Mesendoderm (in vitro differentiated cells): ENCODE results near the gene BAHCC1. TPM values are rescaled to one million over a fixed set of nuclear protein-coding genes. Genes with fewer than 3 reads are reported as not detected.

Experiments used
- small RNA-seq: library from polyadenylated mRNA; stranded (forward); fragments of <200 nt; extraction: miRNeasy Mini kit (QIAGEN cat#:217004); gene quantifications from one replicate; pipeline ENCODE3, GENCODE V24; 2013; ENCODE audit not compliant: insufficient read depth

Gene BAHCC1

Small RNAs within 50 kb of the gene (small RNA-seq; reads per million reads assigned to genes)
- gene MIR3186, result 2.0 reads per million, percentile 16 among the genes with 10 or more reads in this experiment
- not detected for gene MIR4740
